ENCODE data around the gene PXDC1.

PXDC1 gene

DNA sequence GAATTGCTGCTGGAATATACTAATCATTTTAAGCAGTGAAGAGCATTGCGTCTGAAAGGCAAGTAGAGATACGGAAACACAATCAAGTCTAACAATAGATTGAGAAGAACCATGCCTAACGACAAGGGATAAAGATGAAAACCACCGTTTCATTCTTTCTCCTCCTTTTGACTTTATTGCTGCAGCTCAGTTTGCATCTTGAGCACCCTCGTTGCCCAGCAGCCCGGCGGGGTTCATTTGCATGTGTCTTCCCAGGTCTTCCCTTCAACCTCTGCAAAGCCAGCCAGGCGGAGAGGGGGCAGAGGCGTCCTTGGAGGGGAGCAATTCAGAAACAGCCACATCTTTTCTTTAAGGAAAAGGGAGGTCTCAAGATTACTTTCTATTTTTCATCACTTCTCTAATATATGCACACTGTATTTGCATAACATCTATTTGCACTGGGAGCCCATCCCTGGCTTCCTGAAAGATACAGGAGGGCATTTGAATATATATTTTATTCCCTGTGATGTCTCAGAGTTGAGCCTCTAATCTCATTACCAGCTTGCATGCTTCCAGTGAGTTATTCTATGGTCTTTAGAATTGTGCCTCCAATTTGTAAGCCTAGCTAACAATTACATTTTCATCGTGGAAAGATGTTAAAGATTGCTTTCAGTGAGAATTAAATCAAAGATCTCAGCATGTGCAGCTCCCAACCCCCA lies 18.7 kb upstream of the PXDC1 start:
- TF ChIP-seq SIN3A (IDR thresholded peaks at IDR 0.05; ENCODE audit: borderline replicate concordance, insufficient read depth, low read length) (no peak), FOXP2 (optimal IDR thresholded peaks at IDR 0.05; ENCODE audit: borderline replicate concordance, extremely low read depth, extremely low read length, insufficient read depth) (no peak), POLR2AphosphoS5 (IDR thresholded peaks at IDR 0.05; ENCODE audit: low read depth, low read length) (no peak), TAF1 (IDR thresholded peaks at IDR 0.05; ENCODE audit: borderline replicate concordance, insufficient read depth, low read length) (no peak)
- TF ChIP-seq, protein P1, sequence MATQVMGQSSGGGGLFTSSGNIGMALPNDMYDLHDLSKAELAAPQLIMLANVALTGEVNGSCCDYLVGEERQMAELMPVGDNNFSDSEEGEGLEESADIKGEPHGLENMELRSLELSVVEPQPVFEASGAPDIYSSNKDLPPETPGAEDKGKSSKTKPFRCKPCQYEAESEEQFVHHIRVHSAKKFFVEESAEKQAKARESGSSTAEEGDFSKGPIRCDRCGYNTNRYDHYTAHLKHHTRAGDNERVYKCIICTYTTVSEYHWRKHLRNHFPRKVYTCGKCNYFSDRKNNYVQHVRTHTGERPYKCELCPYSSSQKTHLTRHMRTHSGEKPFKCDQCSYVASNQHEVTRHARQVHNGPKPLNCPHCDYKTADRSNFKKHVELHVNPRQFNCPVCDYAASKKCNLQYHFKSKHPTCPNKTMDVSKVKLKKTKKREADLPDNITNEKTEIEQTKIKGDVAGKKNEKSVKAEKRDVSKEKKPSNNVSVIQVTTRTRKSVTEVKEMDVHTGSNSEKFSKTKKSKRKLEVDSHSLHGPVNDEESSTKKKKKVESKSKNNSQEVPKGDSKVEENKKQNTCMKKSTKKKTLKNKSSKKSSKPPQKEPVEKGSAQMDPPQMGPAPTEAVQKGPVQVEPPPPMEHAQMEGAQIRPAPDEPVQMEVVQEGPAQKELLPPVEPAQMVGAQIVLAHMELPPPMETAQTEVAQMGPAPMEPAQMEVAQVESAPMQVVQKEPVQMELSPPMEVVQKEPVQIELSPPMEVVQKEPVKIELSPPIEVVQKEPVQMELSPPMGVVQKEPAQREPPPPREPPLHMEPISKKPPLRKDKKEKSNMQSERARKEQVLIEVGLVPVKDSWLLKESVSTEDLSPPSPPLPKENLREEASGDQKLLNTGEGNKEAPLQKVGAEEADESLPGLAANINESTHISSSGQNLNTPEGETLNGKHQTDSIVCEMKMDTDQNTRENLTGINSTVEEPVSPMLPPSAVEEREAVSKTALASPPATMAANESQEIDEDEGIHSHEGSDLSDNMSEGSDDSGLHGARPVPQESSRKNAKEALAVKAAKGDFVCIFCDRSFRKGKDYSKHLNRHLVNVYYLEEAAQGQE (IDR thresholded peaks at IDR 0.05; ENCODE audit: insufficient read depth in 1 of 2, low read depth in 2 of 2, low read length in 2 of 2): no peak

DNA sequence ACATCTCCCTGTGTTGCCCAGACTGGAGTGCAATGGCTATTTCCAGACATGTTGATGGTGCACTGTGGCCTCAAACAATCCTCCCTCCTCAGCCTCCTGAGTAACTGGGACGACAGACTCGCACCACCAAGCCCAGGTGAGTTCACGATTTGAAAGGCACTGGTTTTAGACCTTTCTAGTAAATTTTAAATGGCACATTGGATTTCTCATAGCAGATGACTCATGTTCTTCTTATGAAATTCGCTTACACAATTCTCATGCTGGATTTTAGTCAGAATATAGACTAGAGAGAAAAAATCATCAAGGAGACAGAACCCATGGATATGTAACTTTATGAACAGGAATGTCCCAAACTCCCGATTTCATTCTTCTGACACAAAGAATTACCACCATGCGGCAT lies 18.1 kb upstream of the PXDC1 start:
- TF ChIP-seq SIN3A (IDR thresholded peaks at IDR 0.05; ENCODE audit: borderline replicate concordance, insufficient read depth, low read length) (no peak), POLR2AphosphoS5 (IDR thresholded peaks at IDR 0.05; ENCODE audit: low read depth, low read length) (no peak), FOXP2 (optimal IDR thresholded peaks at IDR 0.05; ENCODE audit: borderline replicate concordance, extremely low read depth, extremely low read length, insufficient read depth) (no peak), TAF1 (IDR thresholded peaks at IDR 0.05; ENCODE audit: borderline replicate concordance, insufficient read depth, low read length) (no peak)
- TF ChIP-seq, protein P1 (IDR thresholded peaks at IDR 0.05; ENCODE audit: insufficient read depth in 1 of 2, low read depth in 2 of 2, low read length in 2 of 2): no peak

DNA sequence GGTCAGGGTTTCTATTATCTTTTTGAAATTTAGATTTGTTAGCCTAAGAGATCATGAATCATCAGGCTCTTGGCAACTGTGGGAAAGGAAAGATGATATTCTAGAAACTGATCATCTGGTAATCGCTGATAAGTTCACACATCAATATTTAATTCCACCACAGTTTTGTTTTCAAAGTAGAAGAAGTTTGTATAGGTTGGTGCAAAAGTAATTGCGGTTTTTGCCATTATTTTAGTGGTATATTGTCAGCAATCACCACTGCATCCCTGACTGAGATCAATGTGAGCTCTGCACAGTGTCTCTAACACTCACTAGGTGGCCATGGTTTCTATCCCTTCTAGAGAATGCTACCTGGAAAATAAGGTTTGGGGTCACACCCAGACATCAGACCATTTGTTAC lies 17.0 kb upstream of the PXDC1 start:
- TF ChIP-seq TAF1 (IDR thresholded peaks at IDR 0.05; ENCODE audit: borderline replicate concordance, insufficient read depth, low read length) (no peak), POLR2AphosphoS5 (IDR thresholded peaks at IDR 0.05; ENCODE audit: low read depth, low read length) (no peak), FOXP2 (optimal IDR thresholded peaks at IDR 0.05; ENCODE audit: borderline replicate concordance, extremely low read depth, extremely low read length, insufficient read depth) (no peak), SIN3A (IDR thresholded peaks at IDR 0.05; ENCODE audit: borderline replicate concordance, insufficient read depth, low read length) (no peak)
- TF ChIP-seq, protein P1 (IDR thresholded peaks at IDR 0.05; ENCODE audit: insufficient read depth in 1 of 2, low read depth in 2 of 2, low read length in 2 of 2): no peak

DNA sequence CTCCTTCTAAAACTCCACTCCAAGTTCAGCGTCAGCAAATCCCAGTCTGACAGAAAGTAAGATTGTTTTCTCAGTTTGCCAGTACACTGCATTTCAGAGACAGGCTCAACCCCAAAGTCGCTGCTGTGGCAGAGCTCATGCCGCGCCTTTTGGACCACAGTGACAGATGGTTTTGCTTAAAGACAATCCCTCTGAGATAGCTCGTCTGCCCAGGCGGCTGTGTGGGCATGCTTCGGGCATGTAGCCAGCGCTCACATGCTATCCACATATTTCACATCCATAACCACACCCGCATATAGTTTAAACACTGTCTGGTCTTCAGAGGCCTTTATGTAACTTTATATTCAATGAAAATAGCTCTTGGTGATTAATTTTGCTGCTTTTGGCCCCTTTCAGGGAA lies 14.7 kb upstream of the PXDC1 start:
- TF ChIP-seq SIN3A (IDR thresholded peaks at IDR 0.05; ENCODE audit: borderline replicate concordance, insufficient read depth, low read length): no peak
- no peak for TF ChIP-seq FOXP2 (optimal IDR thresholded peaks at IDR 0.05; ENCODE audit: borderline replicate concordance, extremely low read depth, extremely low read length, insufficient read depth)
- TF ChIP-seq POLR2AphosphoS5 (IDR thresholded peaks at IDR 0.05; ENCODE audit: low read depth, low read length): no peak
- TF ChIP-seq, protein P1 (IDR thresholded peaks at IDR 0.05; ENCODE audit: insufficient read depth in 1 of 2, low read depth in 2 of 2, low read length in 2 of 2): no peak
- no peak for TF ChIP-seq TAF1 (IDR thresholded peaks at IDR 0.05; ENCODE audit: borderline replicate concordance, insufficient read depth, low read length)

Data from PFSK-1 (cell line).